Erythroblast (primary cell): ENCODE measurements around the gene ULBP2.

ENCODE experiments used
- GATA1 ChIP-seq: IDR thresholded peaks from 2 replicates; pipeline ENCODE4 v1.6.1; 2011; ENCODE audit warnings: low read depth, mild to moderate bottlenecking, control low read depth, low read length, moderate library complexity
- POLR2A ChIP-seq: IDR thresholded peaks from 2 replicates; pipeline ENCODE4 v1.6.1; 2011; ENCODE audit warnings: mild to moderate bottlenecking, low read length

DNA sequence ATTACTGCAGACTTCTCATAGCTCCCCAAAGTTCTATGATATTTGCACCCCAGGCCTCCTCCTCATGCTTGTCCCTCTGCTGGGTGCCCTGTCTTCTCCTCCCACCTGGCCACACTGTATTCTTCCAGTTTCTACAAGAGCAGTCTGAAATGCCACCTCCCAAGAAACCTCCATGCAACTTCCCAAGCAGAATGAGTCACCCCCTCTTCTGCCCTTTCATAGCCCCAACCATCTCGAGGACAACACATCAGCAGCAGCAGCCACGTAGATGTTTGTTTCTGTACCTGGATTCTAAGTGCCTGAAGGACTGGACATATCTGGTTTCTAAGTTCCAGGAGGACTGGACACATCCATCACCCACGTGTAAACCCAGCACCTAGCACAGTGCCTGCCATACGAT, 6.6 kb upstream of the ULBP2 start:
- TF ChIP-seq POLR2A (no peak), GATA1 (no peak)
